RPMI8226 (cell line): ENCODE measurements around the gene FHL2.

Experiments used
- DNase-seq: peaks from one replicate; pipeline ENCODE4 v3.0.0-alpha.2; 2015

Gene FHL2

GRCh38 chr2:105396254-105397024 lies 2.4 kb downstream of the FHL2 start:
- no peak for DNase-seq

- DNase-seq: no peak
Observed at GRCh38 chr2:105395691-105396090, 3.2 kb downstream of the FHL2 start.

- DNase-seq: no peak
Observed at GRCh38 chr2:105394951-105395611, 3.8 kb downstream of the FHL2 start.

GRCh38 chr2:105393373-105394055 lies 5.3 kb downstream of the FHL2 start:
- DNase-seq: no peak

- DNase-seq: no peak
Observed at GRCh38 chr2:105391763-105392662, 6.8 kb downstream of the FHL2 start.

- DNase-seq: no peak
Observed at GRCh38 chr2:105391058-105391627, 7.7 kb downstream of the FHL2 start.

GRCh38 chr2:105390454-105390853 lies 8.4 kb downstream of the FHL2 start:
- no peak for DNase-seq

- DNase-seq: no peak
Observed at GRCh38 chr2:105388971-105389381, 9.9 kb downstream of the FHL2 start.

- DNase-seq: no peak
Observed at GRCh38 chr2:105387225-105387624, 11.6 kb downstream of the FHL2 start.

- no peak for DNase-seq
Observed at GRCh38 chr2:105385731-105386540, 12.9 kb downstream of the FHL2 start.

- DNase-seq: peak; percentile 86
Observed at GRCh38 chr2:105384861-105385260, 14.0 kb downstream of the FHL2 start.

GRCh38 chr2:105384216-105384615 lies 14.6 kb downstream of the FHL2 start:
- peak; percentile 29 for DNase-seq

GRCh38 chr2:105383432-105384166 lies 15.3 kb downstream of the FHL2 start:
- DNase-seq: no peak

GRCh38 chr2:105382177-105382576 lies 16.7 kb downstream of the FHL2 start:
- no peak for DNase-seq

- no peak for DNase-seq
Observed at GRCh38 chr2:105381101-105381668, 17.7 kb downstream of the FHL2 start.

GRCh38 chr2:105380432-105381100 lies 18.3 kb downstream of the FHL2 start:
- DNase-seq: no peak

- DNase-seq: no peak
Observed at GRCh38 chr2:105379741-105380186, 19.1 kb downstream of the FHL2 start.

GRCh38 chr2:105378921-105379383 lies 19.9 kb downstream of the FHL2 start:
- DNase-seq: no peak

GRCh38 chr2:105378276-105378840 lies 20.5 kb downstream of the FHL2 start:
- no peak for DNase-seq
